ENCODE results near the gene UBE2J2. TPM values are rescaled to one million over a fixed set of nuclear protein-coding genes. Genes with fewer than 3 reads are reported as not detected.
A peak's percentile ranks its signal among the peaks of the same experiment; 100 is the strongest.

Gene UBE2J2
- total and polyA plus RNA-seq, 2 of the 13 experiments (the other 11 are each of a cell fraction or from before 2014, with no cell fraction given): 25.4 to 29.4 TPM

DNA sequence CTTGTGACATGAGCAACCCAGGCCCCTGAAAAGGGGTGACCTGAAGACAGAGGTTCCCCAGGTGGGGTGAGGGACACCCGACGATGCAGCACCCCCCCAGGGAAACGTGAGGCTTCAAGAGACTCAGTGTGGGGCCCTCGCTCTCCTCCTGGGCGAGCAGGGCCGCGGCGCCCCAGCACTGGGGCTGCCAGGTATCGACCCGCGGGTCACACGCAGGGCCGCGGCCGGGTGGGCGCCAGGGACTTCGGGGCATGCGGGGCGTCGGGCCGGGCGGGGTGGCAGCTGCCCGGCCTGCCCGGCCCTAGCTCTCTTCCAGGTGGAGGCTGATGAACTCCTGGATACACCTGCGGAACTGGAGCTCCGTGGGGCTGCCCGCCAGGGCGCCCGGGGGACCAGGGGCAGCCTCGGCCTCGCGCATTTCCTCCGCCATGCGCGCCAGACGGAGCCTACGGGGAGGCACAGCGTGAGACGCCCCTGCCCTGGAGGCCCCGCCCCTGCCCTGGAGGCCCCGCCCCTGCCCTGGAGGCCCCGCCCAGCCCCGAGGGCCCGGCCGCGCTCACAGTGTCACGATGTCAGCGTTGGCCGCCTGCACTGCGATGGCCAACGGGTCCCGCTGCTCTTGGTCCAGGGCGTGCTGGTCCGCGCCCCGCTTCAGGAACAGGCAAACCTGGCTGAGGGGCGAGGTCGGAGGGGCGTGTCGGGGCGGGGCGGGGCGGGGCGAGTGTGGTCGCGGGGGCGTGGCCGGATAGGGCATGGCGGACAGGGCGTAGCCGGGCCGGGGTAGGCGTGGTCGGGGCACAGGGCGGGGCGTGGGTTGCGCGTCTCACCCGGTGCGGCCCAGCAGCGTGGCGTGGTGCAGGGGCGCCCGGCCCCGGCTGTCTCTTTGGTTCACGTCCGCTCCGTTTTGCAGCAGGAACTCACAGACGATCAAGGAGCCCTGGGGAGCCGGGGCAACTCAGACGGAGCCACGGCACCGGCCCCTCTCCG is 19.9 kb upstream of the UBE2J2 start:
- in situ Hi-C loops (cut with HindIII; ENCODE audit: extremely low pct_ligation_motif_present, low pct_unique_long_range_greater_than_20kb): no loop called here
- no peak overlapping the region for H3K27ac ChIP-seq (ENCODE audit: extremely low read length, insufficient read depth, low read length)
- DNase-seq (ENCODE audit: low spot score) (no peak), FAIRE-seq (no peak), ATAC-seq (no peak)
- no peaks in the 10 kb centered on the region for H3K27me3 ChIP-seq (ENCODE audit: control insufficient read depth in 1 of 2, insufficient read depth in 2 of 2, low read length in 2 of 2)
- H3K9me3 ChIP-seq (ENCODE audit: low read length): no peaks in the 10 kb centered on the region
- H3K36me3 ChIP-seq (replicated peaks in 1 of 2; ENCODE audit: control insufficient read depth in 1 of 2, insufficient read depth in 2 of 2, low read length in 2 of 2): no peaks in the 10 kb centered on the region; a peak in 1 of 5 replicates
- no peaks in the 10 kb centered on the region for H3K79me2 ChIP-seq (ENCODE audit: insufficient read depth, low read length)
- intact Hi-C loops (cut with micrococcal nuclease; ENCODE audit: unreplicated experiment): loop anchor here (5.0 kb wide), 1 partner anchor 171 kb away; no protein-coding TSS in a partner anchor
- no peaks in the 10 kb centered on the region for H4K20me1 ChIP-seq (ENCODE audit: insufficient read depth, low read length)
- ChIA-PET CTCF (ENCODE audit: low intra/inter-chr PET ratio, low total read pairs) (no interaction called here), POLR2A (no interaction called here)
- TF ChIP-seq TGIF2 (CRISPR knock-in tag; IDR thresholded peaks at IDR 0.05) (no peak), RBFOX2 (IDR thresholded peaks at IDR 0.05; ENCODE audit: low read depth, low read length) (0 out of 2 replicates have a peak, but pooled peaks have one; percentile 13)
- no peak overlapping the region for H2AFZ ChIP-seq (ENCODE audit: low read length)
- no peak overlapping the region for H3K4me2 ChIP-seq (ENCODE audit: low read depth, low read length)
- 96% methylated on average over 48 of the region's 94 CpGs for WGBS (ENCODE audit: low lambda C conversion rate)
- H3K9ac ChIP-seq (ENCODE audit: insufficient read depth, low read depth, low read length): no peak overlapping the region
- H3K4me1 ChIP-seq (ENCODE audit: insufficient read depth, low read length): no peaks in the 10 kb centered on the region
- no TSS peak for BruUV-seq (replicated peaks)
- no peak overlapping the region for H3K4me3 ChIP-seq (replicated peaks in 1 of 3; ENCODE audit: insufficient read depth in 1 of 3, low read depth in 2 of 3, low read length in 3 of 3)

DNA sequence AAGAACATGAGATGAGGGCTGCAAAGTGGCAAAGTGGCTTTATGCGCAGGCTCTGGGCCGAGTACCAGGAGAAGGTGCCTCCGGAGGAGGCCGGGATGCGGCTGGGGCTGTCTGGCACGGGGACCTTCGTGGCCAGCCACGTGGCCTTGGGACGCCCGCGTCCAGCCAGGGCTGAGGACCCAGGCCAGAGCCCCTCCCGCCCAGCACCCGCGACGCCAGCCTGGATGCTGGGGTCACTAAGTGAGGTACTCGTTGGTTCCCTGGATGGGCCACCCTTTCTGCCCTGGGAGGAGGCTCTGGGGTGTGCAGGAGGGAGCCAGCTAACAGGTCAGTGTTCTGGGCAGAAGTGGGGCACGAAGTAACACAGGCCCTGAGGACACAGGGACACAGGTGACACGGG is 19.2 kb upstream of the UBE2J2 start:
- H3K9me3 ChIP-seq (ENCODE audit: low read length): no peaks in the 10 kb centered on the region
- POLR2A ChIA-PET: no interaction called here
- no peak for ATAC-seq
- 94% methylated on average over 14 of the region's 18 CpGs for WGBS (ENCODE audit: low lambda C conversion rate)
- no peak for DNase-seq (ENCODE audit: low spot score)
- FAIRE-seq: no peak
- no peak overlapping the region for H3K4me3 ChIP-seq (replicated peaks in 1 of 3; ENCODE audit: insufficient read depth in 1 of 3, low read depth in 2 of 3, low read length in 3 of 3)
- intact Hi-C loops (cut with micrococcal nuclease; ENCODE audit: unreplicated experiment): loop anchor here (5.0 kb wide), 1 partner anchor 171 kb away; no protein-coding TSS in a partner anchor
- no peak overlapping the region for H3K4me2 ChIP-seq (ENCODE audit: low read depth, low read length)
- no peaks in the 10 kb centered on the region for H3K79me2 ChIP-seq (ENCODE audit: insufficient read depth, low read length)
- BruUV-seq (replicated peaks): no TSS peak
- CTCF ChIA-PET (ENCODE audit: low intra/inter-chr PET ratio, low total read pairs): no interaction called here
- H3K36me3 ChIP-seq (replicated peaks in 1 of 2; ENCODE audit: control insufficient read depth in 1 of 2, insufficient read depth in 2 of 2, low read length in 2 of 2): no peaks in the 10 kb centered on the region; a peak in 1 of 5 replicates
- no peak overlapping the region for H3K27ac ChIP-seq (ENCODE audit: extremely low read length, insufficient read depth, low read length)
- H3K9ac ChIP-seq (ENCODE audit: insufficient read depth, low read depth, low read length): no peak overlapping the region
- no peaks in the 10 kb centered on the region for H3K27me3 ChIP-seq (ENCODE audit: control insufficient read depth in 1 of 2, insufficient read depth in 2 of 2, low read length in 2 of 2)
- peaks cover under 1% of the 10 kb centered on the region; the same call in 1 of the 2 replicates for H3K4me1 ChIP-seq (ENCODE audit: insufficient read depth, low read length)
- in situ Hi-C loops (cut with HindIII; ENCODE audit: extremely low pct_ligation_motif_present, low pct_unique_long_range_greater_than_20kb): no loop called here
- no peak overlapping the region for H2AFZ ChIP-seq (ENCODE audit: low read length)
- no peaks in the 10 kb centered on the region for H4K20me1 ChIP-seq (ENCODE audit: insufficient read depth, low read length)
- no peak for TF ChIP-seq ZNF772 (CRISPR knock-in tag; IDR thresholded peaks at IDR 0.05)
- no peak for TF ChIP-seq ZNF839 (CRISPR knock-in tag; IDR thresholded peaks at IDR 0.05; ENCODE audit: borderline replicate concordance)
- TF ChIP-seq ZNF614 (CRISPR knock-in tag; IDR thresholded peaks at IDR 0.05; ENCODE audit: borderline replicate concordance): no peak
- TF ChIP-seq ELF4 (CRISPR knock-in tag; IDR thresholded peaks at IDR 0.05; ENCODE audit: borderline replicate concordance): no peak
- no peak for TF ChIP-seq CBX1 (IDR thresholded peaks at IDR 0.05; ENCODE audit: low read depth)
- TF ChIP-seq GATAD1 (CRISPR knock-in tag; IDR thresholded peaks at IDR 0.05): no peak
- no peak for TF ChIP-seq ZNF660 (CRISPR knock-in tag; IDR thresholded peaks at IDR 0.05; ENCODE audit: borderline replicate concordance, low read depth)
- no peak for TF ChIP-seq ZFP1 (CRISPR knock-in tag; IDR thresholded peaks at IDR 0.05)
- TF ChIP-seq, protein P1, sequence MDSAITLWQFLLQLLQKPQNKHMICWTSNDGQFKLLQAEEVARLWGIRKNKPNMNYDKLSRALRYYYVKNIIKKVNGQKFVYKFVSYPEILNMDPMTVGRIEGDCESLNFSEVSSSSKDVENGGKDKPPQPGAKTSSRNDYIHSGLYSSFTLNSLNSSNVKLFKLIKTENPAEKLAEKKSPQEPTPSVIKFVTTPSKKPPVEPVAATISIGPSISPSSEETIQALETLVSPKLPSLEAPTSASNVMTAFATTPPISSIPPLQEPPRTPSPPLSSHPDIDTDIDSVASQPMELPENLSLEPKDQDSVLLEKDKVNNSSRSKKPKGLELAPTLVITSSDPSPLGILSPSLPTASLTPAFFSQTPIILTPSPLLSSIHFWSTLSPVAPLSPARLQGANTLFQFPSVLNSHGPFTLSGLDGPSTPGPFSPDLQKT (CRISPR knock-in tag; IDR thresholded peaks at IDR 0.05; ENCODE audit: borderline replicate concordance): no peak
- TF ChIP-seq CREM (IDR thresholded peaks at IDR 0.05): no peak
- no peak for TF ChIP-seq CREM (CRISPR knock-in tag; IDR thresholded peaks at IDR 0.05)
- no peak for TF ChIP-seq NR2F6 (IDR thresholded peaks at IDR 0.05)
- no peak for TF ChIP-seq NR2F6 (CRISPR knock-in tag; IDR thresholded peaks at IDR 0.05)
- no peak for TF ChIP-seq SRSF4 (IDR thresholded peaks at IDR 0.05; ENCODE audit: low read depth, low read length, poor library complexity, severe bottlenecking)
- TF ChIP-seq ARID2 (CRISPR knock-in tag; IDR thresholded peaks at IDR 0.05; ENCODE audit: borderline replicate concordance): no peak
- no peak for TF ChIP-seq NONO (IDR thresholded peaks at IDR 0.05)
- TF ChIP-seq NONO (CRISPR knock-in tag; conservative IDR thresholded peaks at IDR 0.05): no peak
- TF ChIP-seq BRD4 (CRISPR knock-in tag; IDR thresholded peaks at IDR 0.05): no peak

Measured in HepG2 (cell line).